Bone marrow (tissue), 2 donors: ENCODE measurements around the gene RIPPLY2.

ENCODE experiments used
- DNase-seq, 2 donors: peaks; one replicate each; lab custom pipeline; 2025; lab: John Stamatoyannopoulos, UW

Gene RIPPLY2

GRCh38 chr6:83905648-83906047 is 52.5 kb downstream of the RIPPLY2 start:
- DNase-seq: no peak
